Measurements from ENCODE around the gene SEC14L3.

GRCh38 chr22:30497466-30498150 lies 25.8 kb upstream of the SEC14L3 start:
- TF ChIP-seq POLR2A (IDR thresholded peaks at IDR 0.05) (no peak), CTCF (IDR thresholded peaks at IDR 0.05) (no peak)

Data from ovary (tissue), 3 donors.